Activated CD8-positive, alpha-beta memory T cell treated with anti-CD3 and anti-CD28 coated beads for 1 hour (primary cell): ENCODE data around the gene OVOL1.
A peak's percentile ranks its signal among the peaks of the same experiment; 100 is the strongest.

ENCODE experiments used
- DNase-seq, 2 donors: peaks; one replicate each; pipeline ENCODE4 v3.0.0-alpha.2; 2020; ENCODE audit warnings: low read depth in 1 of 2; ENCODE audit errors: extremely low read depth in 1 of 2

Gene OVOL1

GRCh38 chr11:65777821-65778361 lies 9.0 kb upstream of the OVOL1 start:
- DNase-seq: no peak

GRCh38 chr11:65778431-65778900 lies 8.4 kb upstream of the OVOL1 start:
- DNase-seq: no peak

GRCh38 chr11:65778901-65779668 lies 7.8 kb upstream of the OVOL1 start:
- DNase-seq: no peak

GRCh38 chr11:65779669-65779918 lies 7.3 kb upstream of the OVOL1 start:
- no peak for DNase-seq

DNA sequence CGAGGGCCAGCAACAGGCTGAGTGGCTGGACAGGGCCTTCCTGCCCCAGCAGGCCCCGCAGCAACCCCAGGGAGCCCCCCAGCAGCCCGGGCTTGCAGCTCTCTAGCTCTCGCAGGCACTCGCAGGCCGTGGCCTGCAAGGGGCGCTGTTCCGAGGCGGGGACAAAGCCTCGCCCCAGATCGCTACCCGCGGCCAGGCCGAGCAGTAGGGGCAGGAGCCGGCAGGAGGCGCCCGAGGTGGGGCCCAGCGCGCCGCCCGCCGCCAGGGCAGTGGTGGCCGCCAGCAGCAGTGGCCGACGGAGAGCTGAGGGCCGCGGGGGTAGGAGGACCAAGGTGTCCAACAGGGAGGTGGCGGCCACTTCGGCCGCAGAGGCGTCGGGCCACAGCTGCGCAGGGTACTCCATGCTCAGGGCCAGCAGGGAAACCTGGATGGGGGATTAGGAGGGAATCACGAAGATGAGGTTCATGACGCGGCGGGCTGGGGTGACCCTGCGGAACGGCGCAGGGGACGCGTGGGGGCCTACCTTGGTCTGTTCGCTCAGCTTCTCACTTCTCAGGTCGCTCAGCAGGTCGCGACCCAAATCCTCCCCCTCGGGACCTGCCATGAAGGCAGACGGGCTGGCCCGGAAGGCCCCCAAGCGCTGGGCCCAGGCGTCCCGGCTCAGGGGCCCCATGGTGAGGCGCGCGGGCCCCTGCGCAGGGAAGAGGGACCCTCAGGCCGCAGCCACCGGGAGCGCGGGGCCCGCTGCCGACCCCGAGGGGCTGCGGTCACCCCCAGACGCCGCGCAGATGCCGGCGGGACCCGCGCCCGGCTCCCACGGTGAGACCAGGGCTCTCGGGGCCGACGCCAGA lies 6.7 kb upstream of the OVOL1 start:
- DNase-seq: peak; percentile 40 to 58

DNA sequence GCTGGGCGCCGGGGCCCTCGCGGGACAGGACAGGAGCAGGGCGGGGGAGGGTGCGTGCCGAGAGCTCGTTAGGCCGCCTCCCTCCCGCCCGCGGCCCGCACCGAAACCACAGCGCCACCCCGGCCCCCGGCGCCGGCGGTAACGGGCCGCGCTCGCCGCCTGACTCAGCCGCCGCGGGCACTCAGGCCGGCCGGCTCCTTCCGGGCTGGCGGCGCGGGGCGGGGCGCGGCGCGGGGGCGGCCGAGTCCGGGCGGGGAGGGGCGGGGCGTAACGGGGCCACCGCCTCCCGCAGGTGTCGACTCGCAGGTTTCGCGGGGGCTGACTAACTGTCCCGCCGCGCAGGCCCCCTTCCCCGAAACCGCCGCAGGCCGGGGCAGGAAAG lies 6.1 kb upstream of the OVOL1 start, which contains the start of gene AP5B1:
Gene AP5B1 (minus strand): TSS at position 207 of the 382 bp plus-strand sequence. CDS start 385 bp downstream, outside the sequence.
- peak in 1 of 2 donors; percentile 68 for DNase-seq

- DNase-seq: no peak
These were observed 5.5 kb upstream of the OVOL1 start for GRCh38 chr11:65781152-65781961.

GRCh38 chr11:65781962-65782815 lies 4.7 kb upstream of the OVOL1 start:
- no peak for DNase-seq

GRCh38 chr11:65782816-65783228 lies 4.0 kb upstream of the OVOL1 start:
- no peak for DNase-seq

GRCh38 chr11:65785319-65786007 lies 1.4 kb upstream of the OVOL1 start:
- no peak for DNase-seq

- DNase-seq: no peak
These were observed 666 bp upstream of the OVOL1 start for GRCh38 chr11:65786008-65786785.

DNA sequence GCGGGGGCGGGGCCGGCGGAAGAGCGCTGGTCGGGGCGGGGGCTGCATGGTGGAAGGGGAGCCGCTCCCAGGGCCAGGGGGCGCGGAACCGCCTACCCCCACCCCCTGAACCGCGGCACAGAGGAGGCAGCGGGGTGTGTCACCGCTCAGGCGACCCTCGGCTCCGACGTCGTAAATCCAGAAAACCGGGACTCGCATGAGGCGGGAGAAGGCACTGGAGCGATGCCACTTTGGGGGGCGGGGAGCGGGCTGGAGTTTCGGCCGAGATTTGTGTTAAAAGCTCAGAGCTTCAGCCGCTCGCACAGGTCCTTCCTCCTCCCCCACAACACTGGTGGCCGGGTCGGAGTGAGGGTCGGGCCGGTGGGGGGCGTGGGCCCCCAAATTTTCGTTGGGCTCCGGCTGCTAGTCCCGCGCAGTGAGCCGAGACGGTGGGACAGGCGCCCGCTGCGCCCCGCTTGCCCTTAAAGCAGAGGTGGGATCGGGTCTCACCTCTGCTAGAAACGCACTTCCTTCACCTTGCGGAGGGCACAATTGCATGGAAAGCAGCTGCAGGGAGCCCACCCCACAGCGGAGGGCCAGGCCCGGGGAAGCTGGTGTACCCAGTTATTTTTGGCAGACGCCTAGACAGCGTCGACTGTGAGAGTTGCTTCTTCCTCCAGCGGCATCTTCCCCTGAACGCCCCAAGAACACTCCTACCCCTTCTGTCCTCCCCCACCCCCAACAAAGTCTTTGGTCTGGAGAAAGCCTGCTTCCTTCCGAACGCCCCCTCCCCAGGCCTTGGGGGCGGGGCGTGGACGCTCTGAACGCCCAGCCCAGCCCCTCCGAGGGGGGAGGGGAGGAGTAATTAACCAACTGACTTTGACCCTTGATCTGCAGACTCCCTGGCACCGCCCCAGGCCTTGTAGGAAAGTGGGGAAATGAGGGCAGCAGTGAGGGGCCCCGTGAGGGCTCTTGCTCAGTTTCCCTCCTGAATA lies 1.1 kb downstream of the OVOL1 start:
- DNase-seq: no peak

DNA sequence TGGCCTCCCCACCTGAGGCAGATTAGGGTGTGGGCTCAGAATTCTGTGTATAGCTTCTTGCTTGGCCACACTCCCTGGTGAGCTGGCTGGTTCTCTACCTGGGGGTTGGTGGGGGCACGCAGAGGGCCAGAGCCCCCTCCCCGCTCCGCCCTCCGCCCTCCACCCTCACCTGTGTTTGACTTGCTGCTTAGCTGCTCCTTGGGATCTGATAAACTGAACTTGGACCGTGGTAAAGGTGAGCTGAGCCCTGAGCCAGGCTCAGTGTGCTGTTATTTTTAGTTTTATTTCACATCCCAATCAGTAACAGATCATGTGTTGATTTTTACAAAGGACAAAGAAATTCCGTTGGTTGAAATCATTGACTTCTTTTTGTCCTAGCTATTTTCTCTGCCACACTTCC lies 2.0 kb downstream of the OVOL1 start:
- DNase-seq: no peak

- no peak for DNase-seq
These were observed 2.6 kb downstream of the OVOL1 start for GRCh38 chr11:65789230-65790103.

- no peak for DNase-seq
These were observed 3.4 kb downstream of the OVOL1 start for GRCh38 chr11:65790104-65790901.
